ENCODE results near the gene AOAH. TPM values are rescaled to one million over a fixed set of nuclear protein-coding genes. Genes with fewer than 3 reads are reported as not detected.

The AOAH gene
- total and polyA plus RNA-seq, 9 of the 15 experiments (the other 6 are each of a cell fraction or from before 2014, with no cell fraction given): not detected

DNA sequence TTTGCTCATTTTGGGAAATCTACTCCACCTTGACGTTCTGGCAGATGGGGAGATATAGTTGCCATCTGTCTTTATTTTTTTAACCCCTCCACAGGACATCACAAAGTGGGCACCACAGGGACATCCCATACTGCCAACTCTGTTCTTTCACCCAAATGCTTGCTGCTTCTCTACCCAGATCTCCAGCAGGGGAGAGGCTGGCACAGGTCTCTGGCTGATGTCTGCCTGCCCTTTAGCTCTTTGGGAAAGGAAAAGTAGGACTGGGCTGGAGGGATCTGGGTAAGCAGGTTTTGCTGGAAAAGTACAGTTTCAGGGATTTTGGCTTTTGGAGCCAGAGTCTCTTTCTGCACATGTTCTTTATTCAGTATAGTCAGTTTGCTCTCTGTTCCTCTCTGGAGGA is 178.0 kb downstream of the AOAH start:
- FAIRE-seq: no peak
- in situ Hi-C loops (cut with MboI): no loop called here

DNA sequence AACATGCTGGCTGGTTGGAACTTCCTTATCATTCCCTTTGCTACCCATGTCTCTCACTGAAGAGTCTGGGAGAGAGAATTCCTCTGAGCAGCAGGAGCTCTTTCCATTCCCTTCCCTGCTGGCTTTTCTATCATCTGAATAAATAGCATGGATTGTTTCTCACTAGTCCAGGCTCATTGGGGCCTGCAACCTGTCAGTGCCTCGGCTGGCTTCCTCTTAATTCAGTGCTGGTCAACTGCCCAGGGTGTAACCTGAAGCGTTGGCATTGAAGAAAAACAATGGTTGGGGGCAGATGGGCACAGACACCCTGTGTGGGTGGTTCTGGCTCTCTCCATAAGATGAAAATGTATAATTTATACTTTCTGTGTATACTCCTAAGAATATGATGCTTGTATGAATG is 179.0 kb downstream of the AOAH start:
- DNase-seq (ENCODE audit: extremely low read depth in 1 of 4, low spot score in 3 of 4) (no peak), ATAC-seq (no peak), FAIRE-seq (no peak)
- intact Hi-C loops (cut with micrococcal nuclease): no loop called here
- H3K9ac ChIP-seq (ENCODE audit: insufficient read depth in 1 of 2, low read depth in 2 of 2, low read length in 2 of 2): no peak overlapping the region
- CTCF ChIA-PET (ENCODE audit: low intra/inter-chr PET ratio): no interaction called here
- no peaks in the 10 kb centered on the region for H3K79me2 ChIP-seq (ENCODE audit: control insufficient read depth, insufficient read depth, low read length)
- in situ Hi-C loops (cut with MboI): no loop called here
- no peaks in the 10 kb centered on the region for H3K9me3 ChIP-seq (replicated peaks; ENCODE audit: control insufficient read depth, insufficient read depth, low read depth, low read length)
- POLR2A ChIA-PET: no interaction called here
- WGBS (ENCODE audit: insufficient coverage, low coverage, missing lambda C conversion rate): 0% methylated on average over 2 of the region's 2 CpGs
- H2AFZ ChIP-seq (ENCODE audit: low read depth, low read length): no peak overlapping the region
- no peaks in the 10 kb centered on the region for H3K9me1 ChIP-seq (ENCODE audit: control insufficient read depth, insufficient read depth, low read length)
- H4K20me1 ChIP-seq (replicated peaks; ENCODE audit: control insufficient read depth, insufficient read depth, low read length): 0 out of 2 replicates have a peak, but pooled peaks cover 3% of the 10 kb centered on the region
- no peak overlapping the region for H3K4me2 ChIP-seq (ENCODE audit: insufficient read depth, low read length)
- H3K4me3 ChIP-seq: no peak overlapping the region
- no peaks in the 10 kb centered on the region for H3K4me1 ChIP-seq (replicated peaks in 1 of 2; ENCODE audit: control insufficient read depth in 2 of 2, insufficient read depth in 2 of 2, low read length in 2 of 2)
- BruUV-seq (replicated peaks): no TSS peak
- no peaks in the 10 kb centered on the region for H3K36me3 ChIP-seq (ENCODE audit: control insufficient read depth, insufficient read depth, low read length)
- H3K27me3 ChIP-seq (ENCODE audit: control insufficient read depth in 2 of 2, insufficient read depth in 2 of 2, low read length in 2 of 2): peaks cover 12% of the 10 kb centered on the region in 2 experiments
- no peak overlapping the region for H3K27ac ChIP-seq (ENCODE audit: extremely low read depth, low read depth, low read length)
- TF ChIP-seq, protein P1, sequence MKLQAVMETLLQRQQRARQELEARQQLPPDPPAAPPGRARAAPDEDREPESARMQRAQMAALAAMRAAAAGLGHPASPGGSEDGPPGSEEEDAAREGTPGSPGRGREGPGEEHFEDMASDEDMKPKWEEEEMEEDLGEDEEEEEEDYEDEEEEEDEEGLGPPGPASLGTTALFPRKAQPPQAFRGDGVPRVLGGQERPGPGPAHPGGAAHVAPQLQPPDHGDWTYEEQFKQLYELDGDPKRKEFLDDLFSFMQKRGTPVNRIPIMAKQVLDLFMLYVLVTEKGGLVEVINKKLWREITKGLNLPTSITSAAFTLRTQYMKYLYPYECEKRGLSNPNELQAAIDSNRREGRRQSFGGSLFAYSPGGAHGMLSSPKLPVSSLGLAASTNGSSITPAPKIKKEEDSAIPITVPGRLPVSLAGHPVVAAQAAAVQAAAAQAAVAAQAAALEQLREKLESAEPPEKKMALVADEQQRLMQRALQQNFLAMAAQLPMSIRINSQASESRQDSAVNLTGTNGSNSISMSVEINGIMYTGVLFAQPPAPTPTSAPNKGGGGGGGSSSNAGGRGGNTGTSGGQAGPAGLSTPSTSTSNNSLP (IDR thresholded peaks at IDR 0.05; ENCODE audit: borderline replicate concordance, low read depth, low read length): no peak
- TF ChIP-seq GABPB1 (CRISPR knock-in tag; IDR thresholded peaks at IDR 0.05) (no peak), ZNF324 (CRISPR knock-in tag; IDR thresholded peaks at IDR 0.05) (no peak), ZFPM2 (CRISPR knock-in tag; IDR thresholded peaks at IDR 0.05) (no peak), PYGO2 (tag; IDR thresholded peaks at IDR 0.05) (no peak), ZNF253 (CRISPR knock-in tag; conservative IDR thresholded peaks at IDR 0.05) (no peak), GATA2 (CRISPR knock-in tag; IDR thresholded peaks at IDR 0.05) (no peak), SPI1 (IDR thresholded peaks at IDR 0.05; ENCODE audit: borderline replicate concordance, low read depth, low read length) (no peak), ZNF146 (CRISPR knock-in tag; IDR thresholded peaks at IDR 0.05; ENCODE audit: unreplicated experiment) (no peak)
- TF ChIP-seq, protein P2, sequence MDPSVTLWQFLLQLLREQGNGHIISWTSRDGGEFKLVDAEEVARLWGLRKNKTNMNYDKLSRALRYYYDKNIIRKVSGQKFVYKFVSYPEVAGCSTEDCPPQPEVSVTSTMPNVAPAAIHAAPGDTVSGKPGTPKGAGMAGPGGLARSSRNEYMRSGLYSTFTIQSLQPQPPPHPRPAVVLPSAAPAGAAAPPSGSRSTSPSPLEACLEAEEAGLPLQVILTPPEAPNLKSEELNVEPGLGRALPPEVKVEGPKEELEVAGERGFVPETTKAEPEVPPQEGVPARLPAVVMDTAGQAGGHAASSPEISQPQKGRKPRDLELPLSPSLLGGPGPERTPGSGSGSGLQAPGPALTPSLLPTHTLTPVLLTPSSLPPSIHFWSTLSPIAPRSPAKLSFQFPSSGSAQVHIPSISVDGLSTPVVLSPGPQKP (CRISPR knock-in tag; IDR thresholded peaks at IDR 0.05): no peak
- TF ChIP-seq, protein P3, sequence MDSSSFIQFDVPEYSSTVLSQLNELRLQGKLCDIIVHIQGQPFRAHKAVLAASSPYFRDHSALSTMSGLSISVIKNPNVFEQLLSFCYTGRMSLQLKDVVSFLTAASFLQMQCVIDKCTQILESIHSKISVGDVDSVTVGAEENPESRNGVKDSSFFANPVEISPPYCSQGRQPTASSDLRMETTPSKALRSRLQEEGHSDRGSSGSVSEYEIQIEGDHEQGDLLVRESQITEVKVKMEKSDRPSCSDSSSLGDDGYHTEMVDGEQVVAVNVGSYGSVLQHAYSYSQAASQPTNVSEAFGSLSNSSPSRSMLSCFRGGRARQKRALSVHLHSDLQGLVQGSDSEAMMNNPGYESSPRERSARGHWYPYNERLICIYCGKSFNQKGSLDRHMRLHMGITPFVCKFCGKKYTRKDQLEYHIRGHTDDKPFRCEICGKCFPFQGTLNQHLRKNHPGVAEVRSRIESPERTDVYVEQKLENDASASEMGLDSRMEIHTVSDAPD (CRISPR knock-in tag; IDR thresholded peaks at IDR 0.05): no peak
- TF ChIP-seq, protein P4, sequence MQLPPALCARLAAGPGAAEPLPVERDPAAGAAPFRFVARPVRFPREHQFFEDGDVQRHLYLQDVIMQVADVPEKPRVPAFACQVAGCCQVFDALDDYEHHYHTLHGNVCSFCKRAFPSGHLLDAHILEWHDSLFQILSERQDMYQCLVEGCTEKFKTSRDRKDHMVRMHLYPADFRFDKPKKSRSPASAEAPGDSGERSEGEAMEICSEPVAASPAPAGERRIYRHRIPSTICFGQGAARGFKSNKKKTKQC (CRISPR knock-in tag; IDR thresholded peaks at IDR 0.05): no peak

More for the DNA sequence above, 178.0 kb downstream of the AOAH start:
- BruUV-seq (replicated peaks): no TSS peak
- H3K4me3 ChIP-seq: no peak overlapping the region
- H3K9me3 ChIP-seq (replicated peaks; ENCODE audit: control insufficient read depth, insufficient read depth, low read depth, low read length): no peaks in the 10 kb centered on the region
- POLR2A ChIA-PET: no interaction called here
- no peak overlapping the region for H2AFZ ChIP-seq (ENCODE audit: low read depth, low read length)
- H3K4me2 ChIP-seq (ENCODE audit: insufficient read depth, low read length): no peak overlapping the region
- H3K27me3 ChIP-seq (ENCODE audit: control insufficient read depth in 2 of 2, insufficient read depth in 2 of 2, low read length in 2 of 2): peaks cover 9 to 15% of the 10 kb centered on the region in 2 experiments; a peak in 4 of 5 replicates
- H3K9me1 ChIP-seq (ENCODE audit: control insufficient read depth, insufficient read depth, low read length): no peaks in the 10 kb centered on the region
- WGBS (ENCODE audit: insufficient coverage, low coverage, missing lambda C conversion rate): 0% methylated on average over 1 of the region's 1 CpG
- no peaks in the 10 kb centered on the region for H4K20me1 ChIP-seq (replicated peaks; ENCODE audit: control insufficient read depth, insufficient read depth, low read length)
- ATAC-seq (no peak), DNase-seq (ENCODE audit: extremely low read depth in 1 of 4, low spot score in 3 of 4) (no peak)
- no peaks in the 10 kb centered on the region for H3K79me2 ChIP-seq (ENCODE audit: control insufficient read depth, insufficient read depth, low read length)
- no peak for TF ChIP-seq TAL1 (IDR thresholded peaks at IDR 0.05)
- H3K9ac ChIP-seq (ENCODE audit: insufficient read depth in 1 of 2, low read depth in 2 of 2, low read length in 2 of 2): no peak overlapping the region
- no peaks in the 10 kb centered on the region for H3K4me1 ChIP-seq (replicated peaks in 1 of 2; ENCODE audit: control insufficient read depth in 2 of 2, insufficient read depth in 2 of 2, low read length in 2 of 2)
- no peaks in the 10 kb centered on the region for H3K36me3 ChIP-seq (ENCODE audit: control insufficient read depth, insufficient read depth, low read length)
- intact Hi-C loops (cut with micrococcal nuclease): no loop called here
- no peak overlapping the region for H3K27ac ChIP-seq (ENCODE audit: extremely low read depth, low read depth, low read length)
- CTCF ChIA-PET (ENCODE audit: low intra/inter-chr PET ratio): no interaction called here
